ENCODE measurements around the gene KTN1. TPM values are rescaled to one million over a fixed set of nuclear protein-coding genes. Genes with fewer than 3 reads are reported as not detected.

Gene KTN1
- total RNA-seq, 4 donors from 2014 or later: 138 to 186 (median 176) TPM

DNA sequence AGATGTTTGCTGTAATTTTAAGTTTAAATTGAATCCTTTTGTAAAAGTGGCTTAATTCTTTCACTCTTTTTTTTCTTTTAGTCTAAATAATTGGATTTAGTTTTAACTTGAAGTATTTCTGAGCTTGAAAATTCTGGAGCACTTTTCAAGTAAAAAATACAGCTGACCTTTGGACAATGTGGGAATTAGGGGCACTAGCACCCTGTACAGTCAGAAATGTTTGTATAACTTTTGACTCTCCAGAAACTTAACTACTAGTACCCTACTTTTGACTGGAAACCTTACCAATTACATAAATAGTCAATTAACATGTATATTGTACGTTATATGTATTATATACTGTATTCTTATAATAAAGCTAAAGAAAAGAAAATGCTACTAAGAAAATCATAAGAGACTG is 7.8 kb downstream of the KTN1 start:
- TF ChIP-seq CTCF (IDR thresholded peaks at IDR 0.05; ENCODE audit: low read depth): no peak

- TF ChIP-seq CTCF (IDR thresholded peaks at IDR 0.05; ENCODE audit: low read depth): no peak
These were observed 8.3 kb downstream of the KTN1 start for GRCh38 chr14:55588259-55588699.

DNA sequence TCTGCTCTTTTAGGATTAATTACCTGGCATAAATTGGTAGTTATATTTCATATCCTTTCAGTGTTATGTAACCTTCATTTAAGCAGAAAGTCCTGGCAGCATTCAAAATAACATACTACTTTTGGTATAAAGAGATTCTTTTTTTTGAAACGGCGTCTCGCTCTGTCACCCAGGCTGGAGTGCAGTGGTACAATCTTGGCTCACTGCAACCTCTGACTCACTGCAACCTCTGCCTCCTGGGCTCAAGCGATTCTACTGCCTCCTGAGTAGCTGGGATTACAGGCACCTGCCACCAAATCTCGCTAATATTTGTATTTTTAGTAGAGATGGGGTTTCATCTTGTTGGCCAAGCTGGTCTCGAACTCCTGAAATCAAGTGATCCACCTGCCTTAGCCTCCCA is 9.2 kb downstream of the KTN1 start:
- no peak for TF ChIP-seq CTCF (IDR thresholded peaks at IDR 0.05; ENCODE audit: low read depth)

DNA sequence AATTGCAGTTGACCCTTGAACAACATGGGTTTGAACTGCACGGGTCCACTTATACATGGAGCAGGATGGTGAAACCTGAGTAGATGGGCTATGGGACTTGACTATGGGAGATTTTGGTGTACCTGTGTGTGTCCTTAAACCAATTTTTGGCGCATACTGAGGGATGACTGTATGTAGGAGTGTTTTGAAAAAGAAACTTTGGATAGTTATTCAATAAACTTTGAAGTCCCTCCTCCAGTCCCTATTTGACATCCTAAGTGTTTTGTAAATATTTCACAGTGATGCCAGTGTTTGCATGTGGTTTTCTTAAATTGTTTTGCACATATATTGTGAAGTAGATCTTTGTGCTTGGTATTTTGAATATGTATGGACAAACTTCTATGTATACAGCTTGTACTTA is 12.4 kb downstream of the KTN1 start:
- no peak for TF ChIP-seq CTCF (IDR thresholded peaks at IDR 0.05; ENCODE audit: low read depth)

DNA sequence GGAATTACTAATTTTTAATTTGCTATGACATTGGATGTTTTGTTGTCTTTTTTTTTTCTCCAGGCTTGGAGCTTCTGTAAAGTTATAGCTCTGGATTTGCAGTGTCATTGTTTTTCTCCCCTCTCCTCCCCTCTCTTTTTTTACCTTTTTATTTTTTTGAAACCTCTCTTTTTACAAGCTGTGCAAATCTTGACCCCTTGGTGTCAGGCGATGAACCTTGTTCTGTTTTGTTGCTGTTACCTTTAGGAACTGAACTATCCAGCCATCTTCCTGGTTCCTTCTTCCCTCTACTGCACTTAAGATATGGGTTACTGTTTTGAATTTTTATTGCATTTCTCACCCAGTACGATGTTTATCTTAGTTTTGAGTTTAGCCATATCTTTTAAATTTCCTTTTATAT is 13.7 kb downstream of the KTN1 start:
- TF ChIP-seq CTCF (IDR thresholded peaks at IDR 0.05; ENCODE audit: low read depth): no peak

DNA sequence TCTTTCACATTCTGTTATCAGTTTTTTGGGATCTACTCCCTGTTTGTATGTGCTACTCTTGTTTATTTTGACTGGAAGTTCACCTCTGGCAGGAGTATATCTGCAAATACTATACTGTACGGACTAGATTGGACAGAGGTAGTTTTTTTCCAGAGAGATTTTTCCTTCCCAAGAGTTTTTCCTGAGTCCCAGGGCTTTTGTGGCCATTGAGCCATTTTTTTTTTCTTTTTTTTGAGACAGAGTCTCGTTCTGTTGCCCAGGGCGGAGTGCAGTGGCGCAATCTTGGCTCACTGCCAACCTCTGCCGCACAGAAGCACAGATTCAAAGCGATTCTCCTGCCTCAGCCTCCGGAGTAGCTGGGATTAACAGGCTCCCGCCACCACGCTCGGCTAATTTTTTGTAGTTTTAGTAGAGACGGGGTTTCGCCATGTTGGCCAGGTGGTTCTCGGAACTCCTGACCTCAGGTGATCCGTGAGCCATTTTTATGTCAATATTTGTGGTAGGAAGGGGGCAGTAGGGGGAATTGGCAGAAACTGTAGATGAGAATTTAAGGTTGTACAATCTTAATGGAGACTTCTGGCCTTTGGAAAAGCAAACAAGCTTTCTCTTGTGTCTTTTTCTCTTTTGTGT is 19.4 kb downstream of the KTN1 start:
- no peak for TF ChIP-seq CTCF (IDR thresholded peaks at IDR 0.05; ENCODE audit: low read depth)

GRCh38 chr14:55600784-55601561 is 21.0 kb downstream of the KTN1 start:
- no peak for TF ChIP-seq CTCF (IDR thresholded peaks at IDR 0.05; ENCODE audit: low read depth)
